Peyer's patch (tissue), 4 donors: ENCODE measurements around the gene OR2T27.

Experiments used
- CTCF ChIP-seq, 6 experiments: fragments of 450-650 bp in 4 of 6; fragments of 200-600 bp in 2 of 6; sonication (generic) in 1 of 6; IDR thresholded peaks; one replicate each; pipeline ENCODE4 v1.5.1; 2017 to 2019; ENCODE audit warnings: antibody characterized with exemption in 6 of 6, mild to moderate bottlenecking in 3 of 6, moderate library complexity in 1 of 6
- POLR2A ChIP-seq, 2 donors: fragments of 450-650 bp; IDR thresholded peaks; one replicate each; pipeline ENCODE4 v1.5.1; 2017; ENCODE audit warnings: antibody characterized with exemption in 2 of 2, mild to moderate bottlenecking in 2 of 2, moderate library complexity in 2 of 2

- TF ChIP-seq CTCF (IDR thresholded peaks at IDR 0.05), result no peak
- TF ChIP-seq POLR2A (IDR thresholded peaks at IDR 0.05), result no peak
Observed at GRCh38 chr1:248691567-248692155, 36.3 kb upstream of the OR2T27 start.
